Adrenal gland (tissue), 12 donors: ENCODE results near the gene OR6S1. TPM values are rescaled to one million over a fixed set of nuclear protein-coding genes. Genes with fewer than 3 reads are reported as not detected.

Source experiments
- DNase-seq, 7 donors: peaks; one replicate each; pipeline ENCODE4 v3.0.0-alpha.2; 2019 to 2020
- H3K27ac ChIP-seq, 5 donors: fragments of 200-600 bp; sonication (generic) in 4 of 5; 1 replicate in 3 of 5; 2 replicates in 2 of 5; pipeline versions ENCODE4 v1.5.1 to v1.8.0; 2016 to 2020; ENCODE audit warnings: mild to moderate bottlenecking in 1 of 5
- H3K27me3 ChIP-seq: fragments of 200-600 bp; 2 replicates; pipeline ENCODE4 v1.8.0; 2021
- H3K36me3 ChIP-seq, 2 donors: fragments of 200-600 bp; replicated peaks in 1 of 2; 1 replicate in 1 of 2; 2 replicates in 1 of 2; pipeline versions ENCODE4 v1.5.1 to v1.8.0; 2018 to 2022
- H3K4me1 ChIP-seq, 2 donors: fragments of 200-600 bp; replicated peaks in 1 of 2; 1 replicate in 1 of 2; 2 replicates in 1 of 2; pipeline versions ENCODE4 v1.5.1 to v1.8.0; 2018 to 2021
- H3K4me3 ChIP-seq, 4 donors: fragments of 200-600 bp; sonication (generic) in 3 of 4; one replicate each; pipeline ENCODE4 v1.5.1; 2016 to 2018
- H3K9me3 ChIP-seq, 3 donors: fragments of 200-600 bp; sonication (generic) in 1 of 3; replicated peaks in 1 of 3; 1 replicate in 2 of 3; 2 replicates in 1 of 3; pipeline versions ENCODE4 v1.5.1 to v1.8.0; 2016 to 2021
- CTCF ChIP-seq, 6 experiments: fragments of 450-650 bp in 4 of 6; fragments of 200-600 bp in 2 of 6; sonication (generic) in 1 of 6; IDR thresholded peaks; 1 replicate in 5 of 6; 2 replicates in 1 of 6; pipeline versions ENCODE4 v1.5.1 to v1.8.0; 2016 to 2021; ENCODE audit warnings: antibody characterized with exemption in 6 of 6, mild to moderate bottlenecking in 2 of 6, moderate library complexity in 1 of 6
- POLR2A ChIP-seq, 2 donors: fragments of 450-650 bp; IDR thresholded peaks; one replicate each; pipeline ENCODE4 v1.6.1; 2017; ENCODE audit warnings: antibody characterized with exemption in 2 of 2, mild to moderate bottlenecking in 2 of 2, moderate library complexity in 1 of 2
- WGBS, 4 donors: extraction: QIAGEN DNeasy Blood & Tissue Kit in 2 of 4; methylation state at CpG; one replicate each; pipeline versions ENCODE4 v1.1.5 to v1.1.7; 2013 to 2017; 5-methylcytosine and 5-hydroxymethylcytosine counted together
- intact Hi-C, 2 donors: fragments of 100-400 bp; cut with DNase I; formaldehyde crosslinking; loops; one replicate each; pipeline versions ENCODE4 v1.14.1 to v1.15.0; 2022 to 2023
- polyA plus RNA-seq, 3 donors: library from polyadenylated mRNA; stranded (reverse); fragments of 200-250 nt in 2 of 3; fragments of 350-450 nt in 1 of 3; fragmentation: Illumina TruSeq in 1 of 3; extraction: RNeasy Lipid Tissue Mini Kit (QIAGEN cat#74804) in 1 of 3; gene quantifications; one replicate each; pipeline ENCODE4 v1.2.3, GENCODE V29; 2013 to 2014
- total RNA-seq, 9 donors: library from RNA; depleted of rRNA in 4 of 9; stranded (reverse); fragments of >200 nt in 4 of 9; fragments of 120-200 nt in 1 of 9; fragmentation: NEBNext Ultra II Directional in 1 of 9; extraction: Animal tissue kit (Norgen Biotek cat#: 25700) in 1 of 9; gene quantifications; one replicate each; pipeline versions ENCODE4 v1.1.0 to v1.2.4, GENCODE V29; 2013 to 2023
- donor health status: healthy with polysubstance abuse.
- donor health status: Bipolar disorder and iron deficiency.
- donor health status: DM: yes; HTN: yes; CAD: no.
- donor health status: DM: no; HTN: no; CAD: no.
- donor health status: DM: no; HTN: no; CAD: no.
- donor health status: DM: yes; HTN: yes; CAD: no.

Gene OR6S1
- total and polyA plus RNA-seq, 12 donors: not detected

- peak in 5 of 7 donors; percentile 9 to 65 (median 45) for DNase-seq
- H3K4me1 ChIP-seq: peaks cover 11 to 16% of the 10 kb centered on the region in 2 donors
- H3K4me3 ChIP-seq: no peak overlapping the region
- intact Hi-C loops: loop anchor here in 1 of 2 donors (5.0 to 10.0 kb wide), 2 partner anchors 68 to 355 kb away; no protein-coding TSS in a partner anchor
- no peaks in the 10 kb centered on the region for H3K27me3 ChIP-seq
- H3K9me3 ChIP-seq: no peaks in the 10 kb centered on the region
- no peaks in the 10 kb centered on the region for H3K36me3 ChIP-seq
- 89 to 91% (median 90%) methylated on average over 1 of the region's 1 CpG for WGBS, 4 donors
- TF ChIP-seq POLR2A (IDR thresholded peaks at IDR 0.05) (no peak), CTCF (IDR thresholded peaks at IDR 0.05) (no peak)
- no peak overlapping the region for H3K27ac ChIP-seq
These were observed 38.4 kb upstream of the OR6S1 start for GRCh38 chr14:20679907-20680306.

GRCh38 chr14:20676072-20676471 is 34.6 kb upstream of the OR6S1 start:
- Histone ChIP-seq H3K4me1 (peaks cover 6 to 9% of the 10 kb centered on the region in 2 donors), H3K36me3 (no peaks in the 10 kb centered on the region), H3K27me3 (no peaks in the 10 kb centered on the region), H3K27ac (no peak overlapping the region), H3K9me3 (no peaks in the 10 kb centered on the region), H3K4me3 (no peak overlapping the region)
- no peak for DNase-seq
- WGBS, 4 donors: 70 to 90% (median 77%) methylated on average over 2 of the region's 2 CpGs
- TF ChIP-seq POLR2A (IDR thresholded peaks at IDR 0.05) (no peak), CTCF (IDR thresholded peaks at IDR 0.05) (no peak)
- intact Hi-C loops: no loop called here

- DNase-seq: no peak
- Histone ChIP-seq H3K4me3 (no peak overlapping the region), H3K36me3 (no peaks in the 10 kb centered on the region), H3K27ac (no peak overlapping the region), H3K9me3 (no peaks in the 10 kb centered on the region), H3K4me1 (peaks cover 2 to 5% of the 10 kb centered on the region in 2 donors), H3K27me3 (no peaks in the 10 kb centered on the region)
- 81 to 92% (median 87%) methylated on average over 2 of the region's 2 CpGs for WGBS, 4 donors
- intact Hi-C loops: no loop called here
- TF ChIP-seq CTCF (IDR thresholded peaks at IDR 0.05) (no peak), POLR2A (IDR thresholded peaks at IDR 0.05) (no peak)
These were observed 34.2 kb upstream of the OR6S1 start for GRCh38 chr14:20675669-20676068.

GRCh38 chr14:20671597-20672283 is 30.2 kb upstream of the OR6S1 start:
- Histone ChIP-seq H3K9me3 (no peaks in the 10 kb centered on the region), H3K4me1 (no peaks in the 10 kb centered on the region), H3K4me3 (no peak overlapping the region), H3K27me3 (no peaks in the 10 kb centered on the region), H3K36me3 (no peaks in the 10 kb centered on the region), H3K27ac (no peak overlapping the region)
- DNase-seq: peak in 1 of 7 donors; percentile 3
- intact Hi-C loops: no loop called here
- TF ChIP-seq CTCF (IDR thresholded peaks at IDR 0.05): no peak
- no peak for TF ChIP-seq POLR2A (IDR thresholded peaks at IDR 0.05)
- WGBS, 4 donors: 74 to 78% (median 77%) methylated on average over 4 of the region's 4 CpGs
